ENCODE measurements around the gene MRPL11. TPM values are rescaled to one million over a fixed set of nuclear protein-coding genes. Genes with fewer than 3 reads are reported as not detected.

Gene MRPL11
- total and polyA plus RNA-seq, 2 donors (not counting 3 experiments of a cell fraction or from before 2014, with no cell fraction given) = 54.9 to 69.1 TPM

DNA sequence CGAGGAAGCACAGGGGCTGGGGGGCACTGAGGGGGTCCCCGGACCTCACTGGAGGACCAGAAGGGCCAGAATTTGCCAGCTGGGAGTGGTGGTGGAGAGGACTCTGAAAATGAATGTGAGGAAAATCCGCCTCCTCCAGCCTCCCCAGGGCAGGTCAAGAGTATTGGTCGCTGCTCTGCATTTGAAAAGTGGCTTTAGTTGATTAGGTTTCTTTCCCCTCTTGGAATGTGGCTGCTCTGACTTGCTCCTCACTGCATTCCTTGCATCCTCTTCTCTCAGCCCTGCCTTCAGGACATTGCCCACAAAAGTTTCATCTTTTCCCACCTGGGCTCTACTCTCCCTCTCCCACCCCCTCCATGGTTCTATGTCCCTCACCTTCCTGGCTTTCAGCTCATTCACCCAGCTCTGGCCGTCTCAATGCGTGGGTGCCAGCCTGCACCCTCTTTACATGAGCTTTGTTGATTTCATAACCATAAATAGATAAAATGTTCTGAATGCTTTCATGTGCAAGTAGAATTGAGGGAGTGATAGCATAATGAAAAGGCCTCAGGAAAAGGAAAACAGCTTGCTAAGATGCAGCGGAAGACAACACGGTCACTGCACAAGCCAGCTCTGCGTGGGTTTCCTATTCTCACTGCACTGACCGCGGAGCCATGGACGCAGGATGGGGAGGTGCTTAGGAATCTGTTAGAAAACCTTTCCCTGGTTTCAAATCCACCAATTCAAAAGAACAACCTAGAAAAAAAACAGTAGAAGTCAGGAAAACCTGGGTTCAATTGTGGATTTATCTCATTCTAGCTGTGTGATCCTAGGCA, 24.3 kb downstream of the MRPL11 start:
- DNase-seq (ENCODE audit: low read depth, low spot score) (no peak), FAIRE-seq (no peak)
- POLR2A ChIA-PET = no interaction called here
- Histone ChIP-seq H3K27me3 (ENCODE audit: control insufficient read depth in 2 of 2, insufficient read depth in 2 of 2, low read length in 2 of 2) (peaks cover 11 to 17% of the 10 kb centered on the region in 2 experiments), H4K20me1 (replicated peaks; ENCODE audit: control insufficient read depth, extremely low read depth, insufficient read depth, low read length) (no peaks in the 10 kb centered on the region), H3K4me1 (ENCODE audit: control insufficient read depth, extremely low read depth, insufficient read depth, low read length) (no peaks in the 10 kb centered on the region), H3K79me2 (ENCODE audit: control insufficient read depth, insufficient read depth, low read length) (no peaks in the 10 kb centered on the region), H3K4me3 (replicated peaks in 1 of 3; ENCODE audit: insufficient read depth in 1 of 3, low read depth in 1 of 3, low read length in 3 of 3) (no peak overlapping the region), H3K36me3 (ENCODE audit: control insufficient read depth in 2 of 2, extremely low read depth in 1 of 2, insufficient read depth in 2 of 2, low read length in 2 of 2) (no peaks in the 10 kb centered on the region), H3K9me3 (replicated peaks; ENCODE audit: control insufficient read depth, insufficient read depth, low read length) (no peaks in the 10 kb centered on the region), H3K4me2 (ENCODE audit: insufficient read depth, low read length) (no peak overlapping the region), H3K9me1 (replicated peaks; ENCODE audit: control insufficient read depth, extremely low read depth, insufficient read depth, low read length) (no peaks in the 10 kb centered on the region), H2AFZ (ENCODE audit: low read depth, low read length) (no peak overlapping the region), H3K27ac (ENCODE audit: insufficient read depth, low read depth, low read length) (no peak overlapping the region), H3K9ac (replicated peaks; ENCODE audit: extremely low read depth, insufficient read depth, low read length) (no peak overlapping the region)
- intact Hi-C loops (cut with micrococcal nuclease) = no loop called here
- CTCF ChIA-PET = interaction anchor here (1.0 kb wide), 1 partner anchor 28 kb away, joined by 3 read pairs; no protein-coding TSS in a partner anchor
- TF ChIP-seq MYC (IDR thresholded peaks at IDR 0.05; ENCODE audit: low read depth, low read length) = no peak
- TF ChIP-seq POLR2AphosphoS5 (IDR thresholded peaks at IDR 0.05; ENCODE audit: insufficient read depth, low read depth, low read length) = no peak
- no peak for TF ChIP-seq POLR2A (IDR thresholded peaks at IDR 0.05; ENCODE audit: low read depth, low read length)
- no peak for TF ChIP-seq CTCF (IDR thresholded peaks at IDR 0.05; ENCODE audit: extremely low read depth in 1 of 2, insufficient read depth in 1 of 2, low read depth in 1 of 2, low read length in 2 of 2)
- no peak for TF ChIP-seq FOS (IDR thresholded peaks at IDR 0.05; ENCODE audit: borderline replicate concordance, insufficient read depth, low read length)
- no peak for TF ChIP-seq JUN (IDR thresholded peaks at IDR 0.05; ENCODE audit: borderline replicate concordance, insufficient read depth, insufficient read length, low read depth)
- no peak for TF ChIP-seq MAX (IDR thresholded peaks at IDR 0.05; ENCODE audit: insufficient read depth, insufficient read length)
- TF ChIP-seq EZH2 (IDR thresholded peaks at IDR 0.05; ENCODE audit: borderline replicate concordance, low read depth, low read length, severe bottlenecking) = no peak
- no peak for TF ChIP-seq GATA2 (IDR thresholded peaks at IDR 0.05; ENCODE audit: insufficient read depth, insufficient read length, low read depth, low read length)
- no TSS peak for BruUV-seq (replicated peaks)
- dilution Hi-C loops (cut with MboI; ENCODE audit: extremely low pct_ligation_motif_present, low sequenced_read_pairs) = no loop called here
